Adipocyte (in vitro differentiated cells): Measurements from ENCODE around the gene TRPC3.

Experiments
- DNase-seq: peaks from one replicate; pipeline ENCODE4 v3.0.0-alpha.2; 2015; ENCODE audit warnings: low read depth
- H3K27me3 ChIP-seq: replicated peaks from 2 replicates; pipeline ENCODE4 v1.7.0; 2013; ENCODE audit warnings: mild to moderate bottlenecking, low read length, moderate library complexity; ENCODE audit not compliant: control insufficient read depth, insufficient read depth
- H3K36me3 ChIP-seq: 2 replicates; pipeline ENCODE4 v1.7.0; 2013; ENCODE audit warnings: low read length, mild to moderate bottlenecking, moderate library complexity; ENCODE audit not compliant: control insufficient read depth, insufficient read depth, severe bottlenecking
- H3K4me1 ChIP-seq: 2 replicates; pipeline ENCODE4 v1.7.0; 2013; ENCODE audit warnings: mild to moderate bottlenecking, low read length, moderate library complexity; ENCODE audit not compliant: control insufficient read depth, insufficient read depth
- H3K4me3 ChIP-seq: 2 replicates; pipeline ENCODE4 v1.7.0; 2013; ENCODE audit warnings: mild to moderate bottlenecking, low read length, moderate library complexity
- H3K9ac ChIP-seq: 2 replicates; pipeline ENCODE4 v1.7.0; 2013; ENCODE audit warnings: mild to moderate bottlenecking, low read length, moderate library complexity
- H3K9me3 ChIP-seq: 2 replicates; pipeline ENCODE4 v1.7.0; 2013; ENCODE audit warnings: mild to moderate bottlenecking, low read length, moderate library complexity; ENCODE audit not compliant: control insufficient read depth

The TRPC3 gene

DNA sequence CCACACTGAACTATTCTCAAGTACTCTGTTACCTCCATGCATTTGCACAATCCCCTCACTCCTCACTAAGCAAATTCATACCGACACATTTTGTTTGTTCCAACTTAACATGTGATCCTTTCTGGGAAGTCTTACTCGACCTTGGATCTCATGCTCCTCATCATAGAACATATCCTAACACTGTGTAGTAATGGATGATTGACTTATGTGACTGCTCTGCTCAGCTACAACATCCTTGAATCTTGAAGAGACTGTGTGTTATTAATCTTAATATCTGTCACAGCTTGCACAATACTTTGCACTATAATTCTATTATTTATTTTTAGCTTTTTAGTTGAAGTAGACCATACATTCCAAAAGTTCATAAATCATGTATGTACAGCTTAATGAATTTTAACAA lies 23.9 kb upstream of the TRPC3 start:
- Histone ChIP-seq H3K4me1 (peaks cover 2% of the 10 kb centered on the region), H3K4me3 (no peak overlapping the region), H3K9me3 (no peaks in the 10 kb centered on the region), H3K36me3 (no peaks in the 10 kb centered on the region), H3K9ac (no peak overlapping the region), H3K27me3 (peaks cover 4% of the 10 kb centered on the region)
- no peak for DNase-seq

DNA sequence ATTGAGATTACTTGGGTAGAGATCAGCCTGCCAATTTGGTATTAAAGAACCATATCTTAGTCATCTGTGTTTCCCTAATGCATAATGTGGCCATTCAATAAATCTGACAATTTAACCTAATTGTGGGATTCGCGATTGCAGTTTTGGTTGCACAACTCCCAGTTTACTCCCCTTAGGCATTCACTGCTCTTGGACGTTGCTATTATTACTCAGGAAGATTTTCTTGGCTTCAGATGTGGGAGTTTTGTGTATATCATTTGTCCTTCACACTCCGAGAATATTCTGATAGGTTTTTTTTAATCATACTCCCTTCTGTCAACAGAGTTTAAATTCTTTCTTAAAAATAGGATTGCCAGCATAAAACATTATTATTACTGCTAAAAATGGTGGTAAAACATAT lies 22.0 kb upstream of the TRPC3 start:
- peaks cover 4% of the 10 kb centered on the region for H3K27me3 ChIP-seq
- peaks cover 2% of the 10 kb centered on the region for H3K4me1 ChIP-seq
- no peak overlapping the region for H3K4me3 ChIP-seq
- no peaks in the 10 kb centered on the region for H3K36me3 ChIP-seq
- no peak for DNase-seq
- no peaks in the 10 kb centered on the region for H3K9me3 ChIP-seq
- H3K9ac ChIP-seq, result no peak overlapping the region

DNA sequence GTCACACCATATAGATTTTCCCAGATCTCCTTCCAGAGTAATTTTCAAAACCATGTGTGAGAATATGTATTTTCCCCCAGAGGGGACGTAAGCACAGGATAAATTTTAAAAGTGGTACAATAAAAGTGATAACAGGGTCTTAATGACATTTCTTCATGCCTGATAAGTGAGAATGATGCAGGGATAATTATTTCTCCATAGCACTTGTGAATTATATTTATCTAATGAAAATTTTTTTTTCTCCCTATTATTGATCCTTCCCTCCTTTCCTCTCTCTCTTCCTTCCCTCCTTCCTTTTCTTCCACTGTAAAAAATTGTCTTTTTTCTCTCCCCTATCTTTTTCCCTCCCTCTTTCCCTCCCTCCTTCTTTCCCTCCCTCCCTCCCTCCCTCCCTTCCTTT lies 17.0 kb upstream of the TRPC3 start:
- H3K36me3 ChIP-seq, result no peaks in the 10 kb centered on the region
- H3K4me1 ChIP-seq, result peaks cover under 1% of the 10 kb centered on the region
- H3K9ac ChIP-seq, result no peak overlapping the region
- no peak for DNase-seq
- no peaks in the 10 kb centered on the region for H3K9me3 ChIP-seq
- no peaks in the 10 kb centered on the region for H3K27me3 ChIP-seq
- H3K4me3 ChIP-seq, result no peak overlapping the region

DNA sequence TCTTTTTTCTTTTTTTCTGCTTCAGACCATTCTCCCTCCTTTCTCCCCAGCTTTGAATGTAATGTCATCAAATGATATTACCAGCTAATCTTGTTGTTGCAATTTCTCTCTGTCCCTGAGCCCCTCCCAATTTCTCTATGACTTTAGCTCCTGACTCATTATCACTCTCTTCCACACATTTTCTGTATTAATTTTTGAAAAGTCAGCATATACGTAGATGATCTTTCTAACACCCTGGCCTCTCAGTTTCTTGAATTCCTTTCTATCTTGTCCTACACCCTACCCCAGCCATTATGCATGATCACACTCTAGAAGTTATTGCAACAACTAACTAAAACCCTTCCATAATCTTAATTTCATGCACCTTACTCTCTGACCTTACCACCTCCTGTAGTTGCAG lies 13.1 kb upstream of the TRPC3 start:
- Histone ChIP-seq H3K27me3 (no peaks in the 10 kb centered on the region), H3K4me3 (no peak overlapping the region), H3K9ac (no peak overlapping the region), H3K9me3 (no peaks in the 10 kb centered on the region), H3K4me1 (no peaks in the 10 kb centered on the region), H3K36me3 (no peaks in the 10 kb centered on the region)
- DNase-seq, result no peak

DNA sequence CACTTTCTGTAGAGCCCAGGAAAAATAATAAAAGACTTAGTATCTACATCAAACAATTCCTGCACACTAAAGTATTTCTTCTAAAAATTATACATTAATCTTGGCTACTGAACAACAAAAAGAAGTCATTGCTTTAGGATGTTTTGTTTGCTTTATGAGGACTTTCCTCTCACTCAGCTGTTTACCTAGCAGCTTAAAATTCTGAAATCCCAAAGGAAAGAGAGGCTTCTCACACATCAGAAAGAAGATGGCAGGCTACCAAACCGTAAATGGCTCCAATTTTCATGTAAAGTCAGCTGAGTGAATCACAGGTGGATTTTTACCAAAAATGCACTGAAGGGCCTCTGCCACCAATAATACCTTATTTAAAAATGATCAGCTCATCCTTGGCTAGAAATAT lies 9.0 kb upstream of the TRPC3 start:
- Histone ChIP-seq H3K9ac (no peak overlapping the region), H3K36me3 (no peaks in the 10 kb centered on the region), H3K4me1 (no peaks in the 10 kb centered on the region), H3K27me3 (no peaks in the 10 kb centered on the region), H3K4me3 (no peak overlapping the region), H3K9me3 (no peaks in the 10 kb centered on the region)
- no peak for DNase-seq

DNA sequence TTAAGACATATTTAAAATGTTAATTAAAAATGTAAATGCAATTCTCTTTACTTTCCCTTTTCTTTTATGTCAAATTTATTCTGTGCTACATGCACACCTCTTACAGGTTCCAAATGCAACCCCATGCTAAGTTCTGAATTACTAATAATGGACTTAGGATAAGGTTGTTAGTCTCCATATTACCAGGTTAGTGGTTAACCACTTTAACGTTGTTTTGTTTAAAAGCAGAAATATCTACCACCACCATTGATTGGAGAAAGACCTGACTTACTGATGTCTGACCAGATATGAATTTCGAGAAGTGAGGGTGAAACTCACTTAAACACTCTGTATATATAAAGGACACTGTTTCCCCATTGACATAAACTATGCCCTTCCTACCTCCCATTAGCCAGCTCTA lies 6.9 kb upstream of the TRPC3 start:
- no peaks in the 10 kb centered on the region for H3K27me3 ChIP-seq
- H3K36me3 ChIP-seq, result no peaks in the 10 kb centered on the region
- no peaks in the 10 kb centered on the region for H3K9me3 ChIP-seq
- H3K9ac ChIP-seq, result no peak overlapping the region
- DNase-seq, result no peak
- no peak overlapping the region for H3K4me3 ChIP-seq
- H3K4me1 ChIP-seq, result no peaks in the 10 kb centered on the region

DNA sequence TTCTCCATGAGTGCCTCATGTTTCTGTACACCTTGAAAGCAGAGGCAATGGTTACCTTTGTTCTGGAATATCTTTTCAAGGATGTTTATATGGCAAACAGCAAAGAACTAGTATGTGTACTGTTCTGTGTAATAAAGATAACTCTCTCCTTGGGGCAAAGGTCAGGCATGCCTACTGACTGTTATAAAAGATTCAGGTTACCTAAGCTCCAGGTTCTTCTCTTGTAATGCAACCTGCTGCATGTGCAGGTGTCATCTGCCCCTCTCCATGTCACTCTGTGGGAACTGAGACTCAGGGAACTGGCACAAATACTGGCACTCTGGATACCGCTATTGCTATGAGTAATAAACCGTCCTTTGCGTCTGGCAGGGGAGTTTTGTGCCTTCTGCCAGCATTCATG lies 5.4 kb upstream of the TRPC3 start:
- Histone ChIP-seq H3K9me3 (no peaks in the 10 kb centered on the region), H3K4me1 (no peaks in the 10 kb centered on the region), H3K36me3 (no peaks in the 10 kb centered on the region), H3K4me3 (no peak overlapping the region), H3K27me3 (peaks cover 7% of the 10 kb centered on the region), H3K9ac (no peak overlapping the region)
- no peak for DNase-seq

DNA sequence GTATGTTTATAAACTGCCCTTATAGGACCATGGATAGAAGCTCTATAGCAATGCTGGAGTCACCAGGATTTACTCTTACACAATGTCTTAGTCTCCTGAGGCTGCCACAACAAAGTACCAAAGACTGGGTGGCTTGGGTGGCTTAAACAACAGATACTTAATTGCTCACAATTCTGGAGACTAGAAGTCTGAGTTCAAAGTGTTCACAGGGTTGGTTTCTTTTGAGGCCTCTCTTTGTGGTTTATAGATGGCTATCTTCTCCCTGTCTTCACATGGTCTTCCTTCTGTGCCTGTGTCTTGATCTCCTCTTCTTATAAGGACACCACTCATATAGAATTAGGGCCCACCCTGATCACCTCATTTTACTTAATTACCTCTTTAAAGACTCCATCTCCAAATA lies 2.0 kb upstream of the TRPC3 start:
- DNase-seq, result no peak
- no peak overlapping the region for H3K4me3 ChIP-seq
- H3K4me1 ChIP-seq, result no peaks in the 10 kb centered on the region
- no peaks in the 10 kb centered on the region for H3K36me3 ChIP-seq
- H3K27me3 ChIP-seq, result peaks cover 7% of the 10 kb centered on the region
- H3K9me3 ChIP-seq, result no peaks in the 10 kb centered on the region
- no peak overlapping the region for H3K9ac ChIP-seq

DNA sequence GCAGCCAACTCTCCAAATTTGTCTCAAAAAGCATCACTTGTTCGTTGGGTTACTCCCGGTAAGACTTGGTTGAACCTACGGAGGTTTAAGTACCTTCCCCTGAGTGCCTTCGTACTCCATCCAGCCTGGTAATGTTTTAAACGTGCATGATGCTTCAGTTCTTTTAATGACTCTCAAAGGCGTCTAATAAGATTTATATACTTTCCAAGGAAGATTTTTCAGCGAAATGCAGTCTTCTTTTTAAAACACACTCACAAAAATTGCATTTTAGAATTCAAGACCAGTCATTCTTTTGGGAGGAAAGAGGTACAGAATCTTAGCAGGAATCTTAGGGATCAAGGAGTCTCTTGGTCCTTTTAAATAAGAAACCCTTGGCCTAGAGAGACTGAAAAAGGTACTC lies 430 bp upstream of the TRPC3 start:
- Histone ChIP-seq H3K27me3 (peaks cover 7% of the 10 kb centered on the region), H3K4me3 (no peak overlapping the region), H3K9me3 (no peaks in the 10 kb centered on the region), H3K4me1 (no peaks in the 10 kb centered on the region), H3K36me3 (no peaks in the 10 kb centered on the region), H3K9ac (no peak overlapping the region)
- DNase-seq, result no peak

DNA sequence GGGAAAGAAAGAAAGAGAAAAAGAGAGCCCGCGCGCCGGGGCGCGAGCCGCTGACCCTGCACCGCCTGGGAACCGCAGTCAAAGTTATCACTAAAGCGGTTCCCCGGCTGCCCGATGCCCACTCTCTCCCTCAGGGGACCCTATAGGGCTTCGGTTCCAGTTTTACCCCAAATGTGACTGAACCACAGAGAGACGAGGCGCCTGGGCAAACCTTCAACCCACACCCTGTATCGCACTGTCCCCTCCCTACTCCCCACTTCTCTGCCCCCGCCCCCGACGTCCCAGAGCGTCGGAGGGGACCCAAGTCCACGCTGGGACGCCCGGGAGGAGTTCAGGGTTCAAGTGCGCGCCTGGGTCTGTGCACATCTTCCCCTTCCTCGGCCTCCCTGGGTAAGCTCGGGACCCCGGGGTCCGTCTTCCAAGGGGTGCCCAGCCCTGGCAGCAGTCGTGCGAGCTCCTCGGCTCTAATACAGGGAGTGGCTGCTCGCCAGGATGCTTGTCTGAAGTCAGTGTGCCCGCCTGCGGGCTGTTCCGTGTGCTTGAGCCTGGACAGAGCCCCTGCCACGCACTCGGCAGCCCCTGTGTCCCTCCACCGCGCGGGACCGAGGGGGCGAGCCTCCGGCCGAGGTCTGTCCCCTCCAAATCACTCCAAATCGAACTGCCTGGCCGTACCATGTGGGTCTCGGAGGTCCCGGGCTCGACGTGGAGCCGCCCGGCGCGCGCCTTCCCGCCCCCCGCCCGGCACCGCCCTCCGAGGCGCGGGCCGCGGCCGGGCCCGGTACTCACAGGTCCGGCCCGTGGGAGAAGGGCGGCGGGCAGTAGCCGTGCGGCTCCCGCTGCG lies 960 bp downstream of the TRPC3 start:
- Histone ChIP-seq H3K36me3 (no peaks in the 10 kb centered on the region), H3K9me3 (no peaks in the 10 kb centered on the region), H3K4me1 (no peaks in the 10 kb centered on the region), H3K4me3 (peak overlapping the region; percentile 83), H3K9ac (peak overlapping the region; percentile 61), H3K27me3 (peaks cover 7% of the 10 kb centered on the region)
- peak; percentile 58 for DNase-seq

DNA sequence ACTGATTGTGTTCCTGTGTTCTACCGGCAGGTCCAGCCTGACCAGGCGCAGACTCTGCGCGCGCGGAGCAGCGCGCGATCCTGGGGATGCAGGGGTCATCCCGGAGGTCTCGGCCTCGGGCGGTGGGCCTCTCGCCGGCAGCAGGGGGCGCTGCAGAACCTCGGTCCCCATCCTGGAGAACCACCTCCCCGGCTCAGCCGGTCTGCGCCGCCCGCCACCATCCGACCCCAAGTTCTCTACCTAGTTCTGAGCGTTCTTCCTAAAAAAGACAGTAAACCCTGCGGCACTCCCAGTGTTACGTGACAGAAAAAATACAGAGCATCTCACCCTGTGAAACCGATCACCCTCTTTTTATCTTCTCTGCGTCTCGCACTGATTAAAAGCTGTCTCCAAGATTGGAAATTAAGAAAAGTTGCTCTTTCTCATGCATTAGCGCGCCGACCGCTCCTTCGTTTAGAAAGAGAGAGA lies 1.6 kb downstream of the TRPC3 start:
- peak overlapping the region; percentile 61 for H3K9ac ChIP-seq
- H3K27me3 ChIP-seq, result peaks cover 7% of the 10 kb centered on the region
- peak overlapping the region; percentile 83 for H3K4me3 ChIP-seq
- H3K4me1 ChIP-seq, result no peaks in the 10 kb centered on the region
- H3K36me3 ChIP-seq, result no peaks in the 10 kb centered on the region
- H3K9me3 ChIP-seq, result no peaks in the 10 kb centered on the region
- DNase-seq, result peak; percentile 85

DNA sequence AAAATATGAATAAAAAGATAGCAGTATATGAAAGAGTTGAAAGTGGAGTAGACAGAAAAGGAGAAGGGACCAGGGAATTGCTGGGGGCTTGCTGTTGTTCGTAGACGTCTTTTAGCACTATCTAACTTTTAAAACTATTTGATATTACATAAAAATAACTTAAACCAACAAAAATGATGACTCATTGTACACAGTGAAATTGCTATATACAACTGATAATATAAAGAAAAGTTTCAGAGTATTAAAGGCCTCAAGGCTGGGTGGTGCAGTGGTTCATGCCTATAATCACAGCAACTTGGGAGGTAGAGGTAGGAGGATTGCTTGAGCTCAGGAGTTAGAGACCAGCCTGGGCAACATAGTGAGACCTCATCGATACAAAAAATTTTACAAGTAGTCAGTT lies 5.2 kb downstream of the TRPC3 start:
- H3K36me3 ChIP-seq, result no peaks in the 10 kb centered on the region
- no peaks in the 10 kb centered on the region for H3K27me3 ChIP-seq
- DNase-seq, result no peak
- H3K9ac ChIP-seq, result no peak overlapping the region
- no peak overlapping the region for H3K4me3 ChIP-seq
- H3K9me3 ChIP-seq, result no peaks in the 10 kb centered on the region
- H3K4me1 ChIP-seq, result no peaks in the 10 kb centered on the region
